CD4-positive, alpha-beta T cell treated with Interleukin-15 for 1 hour (primary cell): ENCODE measurements around the gene NANOG.
"Not testable (repeated sequence)": the region's sequence is repeated elsewhere in the genome, so short reads cannot be mapped to it uniquely, and the experiment has no call there.

Source experiments
- DNase-seq: peaks from one replicate; pipeline ENCODE4 v3.0.0-alpha.2; 2020

Gene NANOG

GRCh38 chr12:7806863-7807487 is 17.8 kb downstream of the NANOG start:
- DNase-seq, result peak; percentile 44

- DNase-seq, result not testable (repeated sequence)
Observed at GRCh38 chr12:7825754-7826153, 36.6 kb downstream of the NANOG start.

GRCh38 chr12:7829737-7830136 is 40.5 kb downstream of the NANOG start:
- DNase-seq, result not testable (repeated sequence)

GRCh38 chr12:7832059-7832696 is 43.0 kb downstream of the NANOG start:
- DNase-seq, result peak; percentile 21

- DNase-seq, result not testable (repeated sequence)
Observed at GRCh38 chr12:7833201-7833600, 44.0 kb downstream of the NANOG start.

GRCh38 chr12:7833831-7834230 is 44.6 kb downstream of the NANOG start:
- DNase-seq, result no peak

- peak; percentile 20 for DNase-seq
Observed at GRCh38 chr12:7834701-7835100, 45.5 kb downstream of the NANOG start.

- no peak for DNase-seq
Observed at GRCh38 chr12:7835116-7835515, 45.9 kb downstream of the NANOG start.

GRCh38 chr12:7835766-7836165 is 46.6 kb downstream of the NANOG start:
- no peak for DNase-seq

- DNase-seq, result peak; percentile 47
Observed at GRCh38 chr12:7837366-7837765, 48.2 kb downstream of the NANOG start.

- not testable (repeated sequence) for DNase-seq
Observed at GRCh38 chr12:7839226-7839625, 50.0 kb downstream of the NANOG start.

- not testable (repeated sequence) for DNase-seq
Observed at GRCh38 chr12:7839848-7840247, 50.6 kb downstream of the NANOG start.

GRCh38 chr12:7842444-7842843 is 53.2 kb downstream of the NANOG start:
- not testable (repeated sequence) for DNase-seq

GRCh38 chr12:7843149-7843548 is 53.9 kb downstream of the NANOG start:
- not testable (repeated sequence) for DNase-seq

- peak; percentile 22 for DNase-seq
Observed at GRCh38 chr12:7843583-7843982, 54.4 kb downstream of the NANOG start.

GRCh38 chr12:7844116-7844515 is 54.9 kb downstream of the NANOG start:
- DNase-seq, result no peak

GRCh38 chr12:7847226-7848097 is 58.3 kb downstream of the NANOG start:
- DNase-seq, result not testable (repeated sequence)

- DNase-seq, result not testable (repeated sequence)
Observed at GRCh38 chr12:7848098-7848422, 58.9 kb downstream of the NANOG start.
